GM19463 (cell line): ENCODE data around the gene AP4E1.
"Not testable (repeated sequence)": the region's sequence is repeated elsewhere in the genome, so short reads cannot be mapped to it uniquely, and the experiment has no call there.

ENCODE experiments used
- ATAC-seq: cut with Tn5 transposase; IDR thresholded peaks from one replicate; pipeline ENCODE4 v1.9.1; 2021; ENCODE audit warnings: mild to moderate bottlenecking, moderate library complexity; ENCODE audit not compliant: unreplicated experiment

The AP4E1 gene

GRCh38 chr15:51011212-51011611 is 102.7 kb downstream of the AP4E1 start:
- no peak for ATAC-seq

GRCh38 chr15:51016615-51017014 is 108.1 kb downstream of the AP4E1 start:
- no peak for ATAC-seq

GRCh38 chr15:51022206-51022605 is 113.7 kb downstream of the AP4E1 start:
- ATAC-seq: no peak

GRCh38 chr15:51023499-51023898 is 115.0 kb downstream of the AP4E1 start:
- no peak for ATAC-seq

- no peak for ATAC-seq
Measured at GRCh38 chr15:51024735-51025453, 116.4 kb downstream of the AP4E1 start.

- no peak for ATAC-seq
Measured at GRCh38 chr15:51025454-51025846, 117.0 kb downstream of the AP4E1 start.

GRCh38 chr15:51030649-51031316 is 122.3 kb downstream of the AP4E1 start:
- no peak for ATAC-seq

GRCh38 chr15:51037474-51037873 is 129.0 kb downstream of the AP4E1 start:
- ATAC-seq: not testable (repeated sequence)

GRCh38 chr15:51038162-51038973 is 129.9 kb downstream of the AP4E1 start:
- ATAC-seq: no peak

GRCh38 chr15:51038974-51039319 is 130.5 kb downstream of the AP4E1 start:
- no peak for ATAC-seq

GRCh38 chr15:51044037-51044727 is 135.7 kb downstream of the AP4E1 start:
- no peak for ATAC-seq

- no peak for ATAC-seq
Measured at GRCh38 chr15:51046016-51046415, 137.5 kb downstream of the AP4E1 start.

GRCh38 chr15:51046799-51047449 is 138.4 kb downstream of the AP4E1 start:
- ATAC-seq: no peak

GRCh38 chr15:51048308-51048707 is 139.8 kb downstream of the AP4E1 start:
- ATAC-seq: no peak

- no peak for ATAC-seq
Measured at GRCh38 chr15:51049081-51049480, 140.6 kb downstream of the AP4E1 start.

GRCh38 chr15:51051776-51052175 is 143.3 kb downstream of the AP4E1 start:
- no peak for ATAC-seq

- ATAC-seq: no peak
Measured at GRCh38 chr15:51053571-51053970, 145.1 kb downstream of the AP4E1 start.

GRCh38 chr15:51054535-51054934 is 146.1 kb downstream of the AP4E1 start:
- no peak for ATAC-seq
